ENCODE results near the gene KCNT1. TPM values are rescaled to one million over a fixed set of nuclear protein-coding genes. Genes with fewer than 3 reads are reported as not detected.

Gene KCNT1
- total RNA-seq, 2 experiments from 2014 or later, result 0.08 TPM; not detected in 1

DNA sequence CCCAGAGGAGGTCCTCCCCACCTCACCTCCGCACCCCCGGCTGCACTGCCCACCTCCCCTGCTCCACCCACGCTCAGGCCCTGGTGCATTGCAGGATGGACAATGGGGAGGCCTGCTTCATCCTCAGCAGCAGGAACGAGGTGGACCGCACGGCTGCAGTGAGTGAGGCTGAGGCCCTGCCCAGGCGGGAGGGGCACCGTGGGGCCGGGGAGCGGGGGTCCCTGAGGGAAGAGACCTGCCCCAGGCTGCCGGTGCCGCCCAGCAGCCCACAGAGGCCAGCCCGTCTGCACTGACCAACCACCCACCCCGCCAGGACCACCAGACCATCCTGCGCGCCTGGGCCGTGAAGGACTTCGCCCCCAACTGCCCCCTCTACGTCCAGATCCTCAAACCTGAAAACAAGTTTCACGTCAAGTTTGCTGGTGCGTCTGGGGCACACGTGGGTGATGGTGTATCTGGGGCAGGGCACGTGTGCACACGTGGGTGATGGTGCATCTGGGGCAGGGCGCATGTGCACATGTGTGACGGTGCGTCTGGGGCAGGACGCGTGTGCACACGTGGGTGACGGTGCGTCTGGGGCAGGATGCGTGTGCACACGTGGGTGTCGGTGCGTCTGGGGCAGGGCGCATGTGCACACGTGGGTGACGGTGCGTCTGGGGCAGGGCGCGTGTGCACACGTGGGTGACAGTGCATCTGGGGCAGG is 66.7 kb downstream of the KCNT1 start:
- Mint-ChIP-seq H3K36me3 (ENCODE audit: low read depth) (no peaks in the 10 kb centered on the region), H3K4me3 (no peak overlapping the region), H3K4me1 (no peaks in the 10 kb centered on the region), H3K27ac (no peak overlapping the region), H3K9me3 (peaks cover 11% of the 10 kb centered on the region), H3K27me3 (no peaks in the 10 kb centered on the region)
- no peak for DNase-seq
- POLR2A ChIA-PET, result no interaction called here
- CTCF ChIA-PET, result no interaction called here

GRCh38 chr9:135769489-135770202 is 67.7 kb downstream of the KCNT1 start:
- H3K4me1 Mint-ChIP-seq, result no peaks in the 10 kb centered on the region
- no peaks in the 10 kb centered on the region for H3K36me3 Mint-ChIP-seq (ENCODE audit: low read depth)
- no peak overlapping the region for H3K4me3 Mint-ChIP-seq
- no peaks in the 10 kb centered on the region for H3K27me3 Mint-ChIP-seq
- DNase-seq, result no peak
- no peak overlapping the region for H3K27ac Mint-ChIP-seq
- ChIA-PET POLR2A (no interaction called here), CTCF (no interaction called here)
- H3K9me3 Mint-ChIP-seq, result peaks cover 11% of the 10 kb centered on the region

DNA sequence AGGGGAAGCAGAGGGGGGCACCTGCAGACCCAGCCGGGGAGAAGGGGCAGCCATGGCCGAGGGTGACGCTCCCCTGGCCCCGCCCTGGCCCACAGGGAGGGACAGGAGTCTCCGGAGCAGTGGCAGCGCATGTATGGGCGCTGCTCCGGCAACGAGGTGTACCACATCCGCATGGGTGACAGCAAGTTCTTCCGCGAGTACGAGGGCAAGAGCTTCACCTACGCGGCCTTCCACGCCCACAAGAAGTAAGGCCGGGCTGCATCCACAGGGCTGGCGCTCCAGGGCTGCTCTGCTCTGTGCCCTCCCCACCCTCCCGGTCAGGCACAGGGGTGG is 68.2 kb downstream of the KCNT1 start:
- Mint-ChIP-seq H3K4me1 (no peaks in the 10 kb centered on the region), H3K27me3 (no peaks in the 10 kb centered on the region), H3K27ac (no peak overlapping the region), H3K4me3 (no peak overlapping the region), H3K36me3 (ENCODE audit: low read depth) (no peaks in the 10 kb centered on the region), H3K9me3 (peaks cover 11% of the 10 kb centered on the region)
- peak; percentile 23 for DNase-seq
- CTCF ChIA-PET, result no interaction called here
- POLR2A ChIA-PET, result no interaction called here

GRCh38 chr9:135770771-135771170 is 68.8 kb downstream of the KCNT1 start:
- ChIA-PET POLR2A (no interaction called here), CTCF (no interaction called here)
- Mint-ChIP-seq H3K27ac (no peak overlapping the region), H3K27me3 (no peaks in the 10 kb centered on the region), H3K4me1 (no peaks in the 10 kb centered on the region), H3K36me3 (ENCODE audit: low read depth) (no peaks in the 10 kb centered on the region), H3K9me3 (peaks cover 11% of the 10 kb centered on the region), H3K4me3 (no peak overlapping the region)
- no peak for DNase-seq

- ChIA-PET CTCF (no interaction called here), POLR2A (no interaction called here)
- no peak overlapping the region for H3K4me3 Mint-ChIP-seq
- H3K9me3 Mint-ChIP-seq, result peaks cover 6% of the 10 kb centered on the region
- H3K27ac Mint-ChIP-seq, result no peak overlapping the region
- no peaks in the 10 kb centered on the region for H3K36me3 Mint-ChIP-seq (ENCODE audit: low read depth)
- H3K4me1 Mint-ChIP-seq, result no peaks in the 10 kb centered on the region
- H3K27me3 Mint-ChIP-seq, result no peaks in the 10 kb centered on the region
- DNase-seq, result no peak
Observed at GRCh38 chr9:135771401-135772051, 69.5 kb downstream of the KCNT1 start.

GRCh38 chr9:135772056-135772646 is 70.2 kb downstream of the KCNT1 start:
- Mint-ChIP-seq H3K36me3 (ENCODE audit: low read depth) (no peaks in the 10 kb centered on the region), H3K9me3 (peaks cover 4% of the 10 kb centered on the region), H3K27me3 (no peaks in the 10 kb centered on the region), H3K4me1 (no peaks in the 10 kb centered on the region), H3K27ac (no peak overlapping the region), H3K4me3 (no peak overlapping the region)
- no peak for DNase-seq
- CTCF ChIA-PET, result no interaction called here
- POLR2A ChIA-PET, result no interaction called here

- H3K27ac Mint-ChIP-seq, result no peak overlapping the region
- H3K9me3 Mint-ChIP-seq, result peaks cover 4% of the 10 kb centered on the region
- H3K4me3 Mint-ChIP-seq, result no peak overlapping the region
- ChIA-PET CTCF (no interaction called here), POLR2A (no interaction called here)
- no peak for DNase-seq
- no peaks in the 10 kb centered on the region for H3K36me3 Mint-ChIP-seq (ENCODE audit: low read depth)
- H3K27me3 Mint-ChIP-seq, result no peaks in the 10 kb centered on the region
- H3K4me1 Mint-ChIP-seq, result no peaks in the 10 kb centered on the region
Observed at GRCh38 chr9:135772702-135773493, 70.9 kb downstream of the KCNT1 start.

DNA sequence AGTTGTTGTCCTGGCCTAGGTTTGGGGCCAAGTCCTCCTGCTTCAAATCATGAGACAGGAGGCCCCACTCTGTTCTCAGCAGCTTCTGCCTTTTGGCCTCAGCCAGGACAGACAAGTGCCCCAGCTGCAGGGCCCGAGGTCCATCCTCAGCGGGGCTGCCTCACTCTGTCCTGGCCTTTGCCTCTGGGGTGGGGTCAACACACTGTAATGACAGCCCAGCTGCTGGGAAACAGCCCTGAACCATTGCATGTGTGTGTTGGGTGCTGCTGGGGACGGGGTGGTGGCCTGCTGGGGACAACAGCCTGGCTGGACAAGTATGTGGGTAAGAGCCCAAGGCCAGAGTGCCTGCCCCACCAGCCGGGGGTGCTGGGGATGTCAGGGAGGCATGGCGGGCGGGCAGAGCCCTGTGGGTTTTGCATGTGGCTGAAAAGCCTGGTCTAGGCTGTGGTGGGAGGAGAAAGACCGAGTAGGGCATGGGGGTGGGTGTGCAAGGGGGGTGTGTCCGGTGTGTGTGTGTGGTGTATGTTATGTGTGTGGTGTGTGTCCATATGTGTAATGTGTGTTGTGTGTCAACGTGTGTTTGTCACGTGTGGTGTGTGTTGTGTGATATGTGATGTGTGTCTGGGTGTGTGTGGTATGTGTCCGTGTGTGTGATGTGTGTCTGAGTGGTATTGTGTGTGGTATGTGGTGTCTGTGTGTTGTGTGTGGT is 71.7 kb downstream of the KCNT1 start:
- POLR2A ChIA-PET, result no interaction called here
- no peak overlapping the region for H3K4me3 Mint-ChIP-seq
- no peak for DNase-seq
- CTCF ChIA-PET, result no interaction called here
- H3K4me1 Mint-ChIP-seq, result no peaks in the 10 kb centered on the region
- peaks cover 4% of the 10 kb centered on the region for H3K9me3 Mint-ChIP-seq
- no peaks in the 10 kb centered on the region for H3K27me3 Mint-ChIP-seq
- H3K27ac Mint-ChIP-seq, result no peak overlapping the region
- no peaks in the 10 kb centered on the region for H3K36me3 Mint-ChIP-seq (ENCODE audit: low read depth)

DNA sequence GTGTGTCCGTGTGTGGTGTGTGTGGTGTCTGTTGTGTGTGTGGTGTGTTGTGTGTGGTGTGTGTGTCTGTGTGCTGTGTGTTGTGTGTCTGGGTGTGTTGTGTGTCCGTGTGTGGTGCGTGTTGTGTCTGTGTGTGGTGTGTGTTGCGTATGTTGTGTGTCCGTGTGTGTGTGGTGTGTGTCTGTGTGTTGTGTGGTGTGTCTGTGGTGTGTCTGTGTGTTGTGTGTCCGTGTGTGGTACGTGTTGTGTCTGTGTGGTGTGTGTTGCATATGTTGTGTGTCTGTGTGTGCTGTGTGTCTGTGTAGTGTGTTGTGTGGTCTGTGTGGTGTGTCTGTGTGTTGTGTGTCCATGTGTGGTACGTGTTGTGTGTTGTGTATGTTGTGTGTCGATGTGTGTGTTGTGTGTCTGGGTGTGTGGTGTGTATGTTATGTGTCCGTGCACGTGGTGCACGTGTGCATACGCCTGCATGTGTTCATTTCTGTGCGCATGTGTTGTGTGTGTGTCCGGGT is 72.3 kb downstream of the KCNT1 start:
- DNase-seq, result no peak
- H3K27ac Mint-ChIP-seq, result no peak overlapping the region
- H3K36me3 Mint-ChIP-seq (ENCODE audit: low read depth), result no peaks in the 10 kb centered on the region
- ChIA-PET CTCF (no interaction called here), POLR2A (no interaction called here)
- no peaks in the 10 kb centered on the region for H3K9me3 Mint-ChIP-seq
- H3K4me3 Mint-ChIP-seq, result no peak overlapping the region
- H3K4me1 Mint-ChIP-seq, result no peaks in the 10 kb centered on the region
- H3K27me3 Mint-ChIP-seq, result no peaks in the 10 kb centered on the region

DNA sequence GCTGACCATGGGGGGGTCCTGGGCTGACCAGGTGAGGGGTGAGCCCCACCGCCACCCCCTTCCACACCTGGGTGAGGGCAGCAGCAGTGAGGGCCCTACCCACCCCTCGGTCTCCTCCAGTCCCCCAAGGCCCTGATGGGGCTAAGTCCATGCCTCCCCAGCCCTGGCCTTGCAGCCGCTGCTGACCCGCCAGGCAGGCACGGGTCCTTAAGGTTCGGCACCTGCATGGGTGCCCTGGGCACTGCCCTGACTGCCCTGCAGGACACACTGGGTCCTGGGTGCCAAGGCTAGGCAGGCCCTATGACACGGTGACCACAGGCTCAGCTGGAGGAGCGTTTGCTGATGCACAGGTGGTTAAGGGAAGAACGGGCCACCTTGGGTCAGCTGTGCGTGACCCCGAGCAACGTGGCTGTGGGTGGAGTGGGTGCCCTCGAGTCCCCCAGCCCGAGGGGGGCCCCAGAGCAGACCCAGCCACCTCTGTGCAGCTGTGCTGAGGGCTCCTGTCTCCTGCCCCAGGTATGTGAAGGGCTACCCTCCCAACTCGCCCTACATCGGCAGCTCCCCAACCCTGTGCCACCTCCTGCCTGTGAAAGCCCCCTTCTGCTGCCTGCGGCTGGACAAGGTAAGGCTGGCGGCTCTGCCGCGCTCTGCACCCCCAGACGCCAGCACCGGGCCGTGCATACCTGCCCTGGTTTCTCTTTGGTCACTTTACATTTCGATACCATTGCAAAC is 73.0 kb downstream of the KCNT1 start:
- no peaks in the 10 kb centered on the region for H3K27me3 Mint-ChIP-seq
- CTCF ChIA-PET, result no interaction called here
- no peaks in the 10 kb centered on the region for H3K4me1 Mint-ChIP-seq
- POLR2A ChIA-PET, result no interaction called here
- no peak overlapping the region for H3K4me3 Mint-ChIP-seq
- H3K27ac Mint-ChIP-seq, result no peak overlapping the region
- no peaks in the 10 kb centered on the region for H3K9me3 Mint-ChIP-seq
- H3K36me3 Mint-ChIP-seq (ENCODE audit: low read depth), result no peaks in the 10 kb centered on the region
- DNase-seq, result no peak

DNA sequence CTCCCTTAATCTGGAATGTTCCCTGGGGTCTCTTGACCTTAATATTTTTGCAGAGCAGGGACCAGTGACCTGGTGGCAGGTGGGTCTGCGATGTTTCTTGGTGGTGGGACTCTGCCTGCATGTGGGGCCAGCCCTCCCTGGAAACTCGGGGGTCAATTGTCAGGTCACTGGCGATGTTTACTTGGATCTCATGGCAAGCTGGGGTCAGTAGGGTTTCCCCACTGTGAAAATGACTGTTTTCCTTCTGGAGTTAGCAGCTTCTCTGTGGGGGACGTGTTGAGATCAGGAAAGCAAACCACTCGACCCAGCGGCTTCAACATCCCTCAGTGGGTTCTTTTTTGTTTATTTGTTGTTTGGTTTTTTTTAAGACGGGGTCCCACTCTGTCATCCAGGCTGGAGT is 73.9 kb downstream of the KCNT1 start:
- Mint-ChIP-seq H3K4me1 (no peaks in the 10 kb centered on the region), H3K27ac (no peak overlapping the region), H3K27me3 (no peaks in the 10 kb centered on the region), H3K36me3 (ENCODE audit: low read depth) (no peaks in the 10 kb centered on the region), H3K9me3 (no peaks in the 10 kb centered on the region), H3K4me3 (no peak overlapping the region)
- ChIA-PET CTCF (interaction anchor here (0.6 kb wide), 1 partner anchor 391 kb away, joined by 3 read pairs; no protein-coding TSS in a partner anchor), POLR2A (no interaction called here)
- no peak for DNase-seq

- H3K4me1 Mint-ChIP-seq, result no peaks in the 10 kb centered on the region
Observed at GRCh38 chr9:135776893-135777622, 75.1 kb downstream of the KCNT1 start.

More at GRCh38 chr9:135776893-135777622, 75.1 kb downstream of the KCNT1 start:
- Mint-ChIP-seq H3K4me3 (no peak overlapping the region), H3K27ac (no peak overlapping the region), H3K27me3 (no peaks in the 10 kb centered on the region), H3K36me3 (ENCODE audit: low read depth) (no peaks in the 10 kb centered on the region), H3K9me3 (no peaks in the 10 kb centered on the region)
- POLR2A ChIA-PET, result no interaction called here
- no peak for DNase-seq
- CTCF ChIA-PET, result no interaction called here

Data from activated CD4-positive, alpha-beta memory T cell treated with anti-CD3 and anti-CD28 coated beads, Interleukin-2, amount 10 ng/mL, durations not matched to agents 7 days and 5 days (primary cell).